ENCODE measurements around the gene SRC.

SRC gene

DNA sequence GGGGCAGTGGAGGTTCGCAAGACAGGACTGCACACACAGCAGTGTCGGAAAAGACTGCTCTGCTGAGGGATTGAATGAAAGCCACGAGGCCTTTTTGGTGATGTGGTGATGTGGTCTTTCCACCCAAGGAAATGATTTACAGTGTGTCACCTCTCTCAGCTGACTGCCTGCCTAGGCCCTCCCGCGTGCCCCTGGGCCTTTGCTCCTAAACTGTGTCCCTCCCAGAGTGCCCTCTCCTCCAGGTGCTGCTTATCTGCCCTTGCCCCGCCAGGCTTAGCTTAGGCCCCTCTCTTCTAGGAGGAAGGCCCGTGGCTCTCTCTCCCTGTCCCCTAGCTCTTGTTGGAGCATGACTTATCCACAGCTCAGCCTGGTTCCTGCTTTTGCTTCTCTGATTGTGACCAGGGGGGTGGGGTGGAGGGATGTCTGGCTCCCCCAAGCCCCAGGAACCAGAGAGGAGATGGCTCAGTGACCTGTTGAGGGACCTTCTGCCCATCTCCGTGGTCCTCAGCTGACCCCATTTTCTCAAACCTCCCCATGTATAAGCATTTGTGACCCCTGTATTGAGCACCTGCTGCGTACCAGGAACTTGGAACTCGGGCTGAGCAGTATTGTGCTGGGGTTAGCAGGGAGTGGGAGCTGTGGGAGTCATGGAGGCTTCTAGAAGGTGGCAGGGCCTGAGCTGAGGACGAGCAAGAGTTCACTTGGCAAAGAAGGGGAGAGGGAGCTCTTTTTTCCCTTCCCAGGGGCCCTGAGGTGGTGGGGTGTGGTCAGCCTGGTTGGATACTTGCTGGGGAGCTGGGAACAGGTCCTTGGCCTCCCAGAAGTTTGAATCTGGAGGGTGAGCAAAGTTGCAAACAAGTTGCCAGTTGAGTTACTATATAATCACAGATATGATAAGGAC, 2.2 kb downstream of the SRC start:
- peaks cover 11% of the 10 kb centered on the region for H3K27me3 Mint-ChIP-seq (ENCODE audit: low read depth, poor library complexity)
- H3K36me3 Mint-ChIP-seq (ENCODE audit: low read depth), result peaks cover 37% of the 10 kb centered on the region
- peak overlapping the region; percentile 43 for H3K27ac Mint-ChIP-seq
- no peaks in the 10 kb centered on the region for H3K9me3 Mint-ChIP-seq
- H3K4me3 Mint-ChIP-seq, result peak overlapping the region; percentile 70
- H3K4me1 Mint-ChIP-seq, result peaks cover 57% of the 10 kb centered on the region
- no peak for DNase-seq
- TF ChIP-seq, protein P1, sequence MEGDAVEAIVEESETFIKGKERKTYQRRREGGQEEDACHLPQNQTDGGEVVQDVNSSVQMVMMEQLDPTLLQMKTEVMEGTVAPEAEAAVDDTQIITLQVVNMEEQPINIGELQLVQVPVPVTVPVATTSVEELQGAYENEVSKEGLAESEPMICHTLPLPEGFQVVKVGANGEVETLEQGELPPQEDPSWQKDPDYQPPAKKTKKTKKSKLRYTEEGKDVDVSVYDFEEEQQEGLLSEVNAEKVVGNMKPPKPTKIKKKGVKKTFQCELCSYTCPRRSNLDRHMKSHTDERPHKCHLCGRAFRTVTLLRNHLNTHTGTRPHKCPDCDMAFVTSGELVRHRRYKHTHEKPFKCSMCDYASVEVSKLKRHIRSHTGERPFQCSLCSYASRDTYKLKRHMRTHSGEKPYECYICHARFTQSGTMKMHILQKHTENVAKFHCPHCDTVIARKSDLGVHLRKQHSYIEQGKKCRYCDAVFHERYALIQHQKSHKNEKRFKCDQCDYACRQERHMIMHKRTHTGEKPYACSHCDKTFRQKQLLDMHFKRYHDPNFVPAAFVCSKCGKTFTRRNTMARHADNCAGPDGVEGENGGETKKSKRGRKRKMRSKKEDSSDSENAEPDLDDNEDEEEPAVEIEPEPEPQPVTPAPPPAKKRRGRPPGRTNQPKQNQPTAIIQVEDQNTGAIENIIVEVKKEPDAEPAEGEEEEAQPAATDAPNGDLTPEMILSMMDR (IDR thresholded peaks at IDR 0.05), result no peak

DNA sequence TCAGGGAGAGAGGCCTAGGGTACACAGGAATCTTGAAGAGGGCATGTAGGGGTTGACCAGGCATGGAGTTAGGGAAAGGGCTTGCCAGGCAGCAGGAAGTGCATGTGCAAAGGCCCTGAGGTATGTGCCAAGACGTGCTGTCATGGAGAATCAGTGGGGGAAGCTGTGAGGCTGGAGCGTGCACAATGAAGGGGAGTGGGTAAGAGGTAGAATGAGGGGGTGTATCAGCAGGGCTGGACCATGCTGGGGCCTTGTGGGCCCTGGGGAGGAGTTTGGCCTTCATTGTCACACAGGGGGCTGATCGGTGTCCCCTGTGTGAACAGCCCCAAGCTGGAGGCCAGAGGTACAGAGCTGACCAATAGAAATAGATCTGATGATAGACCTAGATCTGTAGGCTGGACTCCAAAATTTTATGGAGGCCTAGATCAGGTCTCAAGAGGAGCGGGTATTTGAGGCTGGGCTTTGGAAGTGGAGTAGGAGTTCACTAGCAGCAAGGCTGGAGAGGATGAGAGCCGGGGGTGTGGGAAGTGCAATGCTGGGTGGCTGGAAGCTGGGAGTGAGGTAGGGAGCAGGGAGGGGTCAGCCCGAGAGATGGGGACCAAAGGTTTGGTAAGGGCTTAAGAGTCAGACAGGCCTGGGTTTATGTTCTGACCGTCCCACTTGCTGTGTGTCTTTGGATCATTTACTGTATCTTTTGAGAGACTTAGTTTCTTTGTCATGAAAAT, 3.0 kb downstream of the SRC start:
- H3K4me1 Mint-ChIP-seq, result peaks cover 51% of the 10 kb centered on the region
- H3K27ac Mint-ChIP-seq, result no peak overlapping the region
- H3K36me3 Mint-ChIP-seq (ENCODE audit: low read depth), result peaks cover 37% of the 10 kb centered on the region
- TF ChIP-seq, protein P1 (IDR thresholded peaks at IDR 0.05), result no peak
- H3K4me3 Mint-ChIP-seq, result no peak overlapping the region
- DNase-seq, result no peak
- H3K27me3 Mint-ChIP-seq (ENCODE audit: low read depth, poor library complexity), result peaks cover 11% of the 10 kb centered on the region
- H3K9me3 Mint-ChIP-seq, result no peaks in the 10 kb centered on the region

DNA sequence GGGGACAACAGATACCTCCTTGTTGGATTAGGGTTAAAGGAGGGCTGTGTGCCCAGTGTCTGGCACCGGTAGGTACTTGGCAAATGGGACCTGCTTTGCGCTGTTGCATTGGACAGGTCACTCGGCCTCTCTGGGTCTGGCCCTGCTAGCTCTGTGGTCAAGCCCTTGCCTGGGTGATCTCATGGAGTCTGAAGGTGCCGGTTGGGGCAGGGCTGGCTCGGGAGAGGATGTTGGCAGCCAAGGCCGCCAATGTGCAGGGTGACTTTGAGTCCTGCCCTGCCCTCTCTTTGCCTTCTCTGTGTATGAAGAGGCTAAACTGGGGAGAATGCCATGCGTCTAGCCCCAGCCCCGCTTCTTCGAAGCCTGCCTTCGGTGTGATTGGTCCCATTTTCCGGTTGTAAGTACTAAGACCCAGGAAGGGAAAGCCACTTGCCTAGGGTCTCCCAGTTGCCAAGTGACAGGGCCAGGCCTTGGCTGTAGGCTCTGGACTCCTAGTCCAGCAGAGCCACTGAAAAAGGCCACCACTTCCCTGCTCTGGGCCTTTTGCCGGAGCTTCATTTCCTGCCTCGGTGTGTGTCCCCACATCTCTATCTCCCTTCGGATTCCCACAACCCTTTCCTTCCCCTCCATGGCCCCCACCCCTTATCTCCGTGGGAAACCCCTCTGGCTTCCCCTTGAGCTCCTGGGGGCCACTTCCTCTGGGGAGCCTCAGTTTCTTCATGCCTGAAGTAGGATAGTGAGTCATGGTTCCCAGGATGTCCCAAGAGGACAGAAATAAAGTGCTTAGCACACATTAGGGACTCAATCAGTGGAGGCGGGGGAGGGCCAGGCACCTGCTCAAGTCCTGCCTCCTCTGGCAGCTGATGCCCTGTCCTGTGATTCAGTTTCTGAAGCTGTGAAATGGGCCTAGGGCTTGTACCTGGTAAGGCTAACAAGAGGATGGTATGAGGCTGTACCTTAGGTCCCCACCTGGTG, 3.9 kb downstream of the SRC start:
- H3K27ac Mint-ChIP-seq, result peak overlapping the region; percentile 86
- DNase-seq, result no peak
- H3K4me3 Mint-ChIP-seq, result no peak overlapping the region
- H3K36me3 Mint-ChIP-seq (ENCODE audit: low read depth), result peaks cover 37% of the 10 kb centered on the region
- H3K4me1 Mint-ChIP-seq, result peaks cover 46% of the 10 kb centered on the region
- TF ChIP-seq, protein P1 (IDR thresholded peaks at IDR 0.05), result no peak
- no peaks in the 10 kb centered on the region for H3K9me3 Mint-ChIP-seq
- H3K27me3 Mint-ChIP-seq (ENCODE audit: low read depth, poor library complexity), result peaks cover 8% of the 10 kb centered on the region

DNA sequence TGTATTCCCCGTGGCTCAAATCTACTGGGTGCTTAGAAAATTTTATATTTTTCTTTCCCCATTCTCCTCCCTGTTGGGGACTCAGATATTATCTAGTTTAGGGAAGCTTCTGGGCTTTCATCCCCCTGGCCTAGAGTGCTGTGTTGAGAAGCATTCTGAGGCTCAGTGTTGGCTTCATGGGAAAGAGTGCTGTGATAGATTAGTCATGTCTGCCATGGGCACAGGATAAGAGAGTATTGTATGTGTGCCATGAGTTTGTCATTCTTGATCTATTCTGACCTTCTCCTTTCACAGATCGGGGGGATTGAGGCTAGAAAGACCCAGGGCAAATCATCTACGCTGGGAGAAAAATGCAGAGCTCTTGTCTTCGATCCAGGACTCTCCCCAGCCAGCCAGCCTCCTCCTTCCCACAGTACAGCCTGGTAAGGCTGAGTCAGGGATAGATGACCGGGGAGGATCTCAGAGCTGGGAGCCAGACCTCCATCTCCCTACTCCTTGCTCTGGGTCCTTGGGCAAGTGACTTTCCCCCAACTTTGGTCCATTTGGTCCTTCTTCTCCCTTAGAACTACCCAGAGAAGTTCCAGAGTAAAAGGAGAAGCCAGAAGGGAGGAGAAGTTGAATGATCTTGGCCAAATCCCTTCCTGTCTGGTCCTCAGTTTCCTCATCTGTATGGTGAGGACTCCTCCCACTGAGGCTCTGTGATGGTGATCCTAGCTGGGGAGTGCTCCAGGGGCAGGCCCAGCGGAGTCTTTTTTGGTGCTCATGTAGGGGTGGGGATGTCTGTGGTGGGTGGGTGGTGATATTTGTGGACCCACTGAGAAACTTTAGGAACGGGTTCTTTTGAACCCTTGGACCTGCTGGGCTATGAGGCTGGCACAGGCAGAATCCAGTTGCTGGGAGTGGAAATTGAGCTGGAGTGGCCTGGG, 5.0 kb downstream of the SRC start:
- Mint-ChIP-seq H3K4me1 (peaks cover 43% of the 10 kb centered on the region), H3K36me3 (ENCODE audit: low read depth) (peaks cover 37% of the 10 kb centered on the region), H3K9me3 (no peaks in the 10 kb centered on the region), H3K4me3 (no peak overlapping the region), H3K27me3 (ENCODE audit: low read depth, poor library complexity) (peaks cover 7% of the 10 kb centered on the region), H3K27ac (no peak overlapping the region)
- no peak for DNase-seq
- TF ChIP-seq, protein P1 (IDR thresholded peaks at IDR 0.05), result no peak

Measured in nephron progenitor cell (in vitro differentiated cells).